ENCODE measurements around the gene CDH26.

The CDH26 gene

DNA sequence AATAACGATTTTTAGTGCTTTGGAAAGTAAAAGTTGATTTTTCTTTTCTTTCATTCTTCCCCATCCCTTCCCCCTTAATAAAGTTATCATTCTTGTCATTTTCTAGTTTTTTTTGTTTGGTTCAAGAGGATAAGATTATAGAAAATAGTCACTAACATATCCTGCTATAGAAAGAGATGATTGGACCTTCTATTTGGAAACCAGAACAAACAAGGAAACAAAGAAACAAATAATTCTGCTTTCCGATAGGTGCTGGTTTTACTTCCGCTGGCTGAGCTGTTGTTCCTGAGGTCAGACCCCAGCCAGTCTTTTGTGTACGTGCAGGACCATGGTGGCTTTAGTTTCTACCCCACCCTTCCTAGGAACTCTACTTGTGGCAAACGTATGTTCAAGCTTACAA, at the start of gene CDH26:
Gene CDH26, plus strand, starts transcription at position 301 of the 400 bp plus-strand sequence. CDS start 304 bp downstream, outside the sequence.
- DNase-seq: no peak

DNA sequence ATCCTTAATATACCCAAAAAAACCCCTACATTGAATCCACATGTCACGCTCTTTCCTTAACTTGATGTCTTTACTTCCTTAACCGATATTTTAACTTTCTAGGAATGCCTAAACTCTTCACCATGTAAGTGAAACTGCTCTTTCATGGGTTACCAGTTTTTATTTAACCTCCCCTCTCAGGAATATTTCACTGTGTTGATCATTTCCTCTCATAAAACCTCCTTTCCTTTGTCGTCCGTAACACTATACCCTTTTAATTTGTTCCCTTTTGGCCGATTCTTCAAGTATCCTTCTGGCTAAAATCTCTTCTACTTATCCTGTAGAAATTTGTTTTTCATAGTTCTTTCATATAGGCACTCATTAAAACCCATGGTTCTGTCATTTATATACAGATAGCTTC, 49.4 kb upstream of the CDH26 start:
- no peak for DNase-seq

DNA sequence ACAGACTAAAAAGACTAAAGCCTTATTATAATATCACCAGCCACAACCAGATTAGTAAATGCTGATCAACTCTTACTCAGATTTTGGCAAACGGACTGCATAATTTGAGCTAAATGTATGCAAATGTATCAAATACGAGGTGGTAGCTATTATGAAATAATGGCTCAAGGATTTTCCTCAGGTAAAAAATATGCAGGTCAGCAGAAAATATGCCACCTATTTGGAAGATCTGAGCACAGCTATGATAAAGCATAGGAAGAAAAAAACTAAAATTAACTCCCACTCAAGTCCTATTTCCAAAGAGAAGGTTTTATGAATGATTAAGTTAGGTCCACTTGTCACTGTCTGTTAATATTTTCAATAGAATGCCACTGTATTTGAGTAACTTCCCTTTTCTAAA, 47.2 kb upstream of the CDH26 start:
- no peak for DNase-seq

DNA sequence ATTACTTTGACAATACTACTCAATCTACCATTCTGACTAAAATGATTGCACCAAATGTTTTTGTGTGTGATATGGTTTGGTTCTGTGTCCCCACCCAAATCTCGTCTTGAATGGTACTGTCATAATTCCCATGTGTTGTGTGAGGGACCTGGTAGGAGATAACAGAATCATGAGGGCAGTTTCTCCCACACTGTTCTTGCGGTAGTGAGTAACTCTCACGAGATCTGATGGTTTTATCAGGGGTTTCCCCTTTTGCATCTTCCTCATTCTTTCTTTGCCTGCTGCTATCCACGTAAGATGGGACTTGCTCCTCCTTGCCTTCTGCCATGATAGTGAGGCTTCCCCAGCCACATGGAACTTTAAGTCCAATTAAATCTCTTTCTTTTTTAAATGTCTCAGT, 45.6 kb upstream of the CDH26 start:
- no peak for DNase-seq

DNA sequence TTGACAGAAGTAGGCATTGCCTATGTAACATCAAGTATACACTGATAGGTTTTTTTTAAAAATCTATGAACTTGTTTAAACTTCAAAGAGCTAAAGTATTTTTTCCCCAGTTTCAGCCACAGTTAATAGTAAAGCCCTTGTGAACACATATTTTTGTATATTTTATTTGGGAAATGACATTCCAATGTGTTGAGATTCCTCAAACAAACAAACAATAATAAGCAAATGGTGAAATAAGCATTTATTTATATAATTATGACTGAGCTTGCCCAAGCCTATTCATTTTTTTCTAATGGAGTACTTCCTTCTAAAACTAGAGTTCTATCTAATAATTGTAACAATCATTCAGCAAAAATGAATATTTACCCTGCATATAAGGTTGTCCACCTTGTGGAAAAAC, 37.3 kb upstream of the CDH26 start:
- no peak for DNase-seq

DNA sequence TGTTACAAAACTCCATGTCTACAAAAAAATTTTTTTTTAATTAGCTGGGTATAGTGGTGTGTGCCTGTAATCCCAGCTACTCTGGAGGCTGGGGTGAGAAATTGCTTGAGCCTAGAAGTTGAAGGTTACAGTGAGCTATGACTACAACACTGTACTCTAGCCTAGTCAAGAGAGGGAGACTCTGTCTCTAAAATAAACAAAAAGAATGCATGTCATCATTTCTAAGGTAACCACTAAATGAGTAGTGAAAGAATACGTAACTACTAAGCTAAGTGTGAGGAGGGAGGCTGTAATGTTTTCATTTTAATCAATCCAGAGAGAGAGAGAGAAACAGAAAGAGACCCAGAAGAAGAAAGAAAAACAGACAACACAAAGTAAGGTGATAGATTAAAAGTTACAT, 34.7 kb upstream of the CDH26 start:
- DNase-seq: no peak

DNA sequence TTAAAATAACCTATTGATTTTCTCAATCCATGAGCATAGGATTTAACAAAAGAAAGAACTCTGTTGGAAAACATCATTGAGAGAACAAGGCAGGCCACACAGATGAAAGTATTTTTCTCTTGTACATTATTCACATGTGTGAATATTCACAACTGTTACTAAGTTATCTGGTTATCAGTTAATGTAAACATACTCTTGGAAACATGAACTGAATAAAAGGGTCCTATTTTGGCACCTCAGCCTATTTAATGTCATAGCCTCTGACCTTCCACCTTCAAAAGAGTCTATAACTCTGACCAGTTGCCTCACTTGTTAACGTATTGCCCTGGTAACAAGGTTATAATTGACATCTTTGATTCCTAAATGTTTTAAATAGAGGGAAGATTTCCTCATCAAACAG, 32.9 kb upstream of the CDH26 start:
- DNase-seq: no peak

DNA sequence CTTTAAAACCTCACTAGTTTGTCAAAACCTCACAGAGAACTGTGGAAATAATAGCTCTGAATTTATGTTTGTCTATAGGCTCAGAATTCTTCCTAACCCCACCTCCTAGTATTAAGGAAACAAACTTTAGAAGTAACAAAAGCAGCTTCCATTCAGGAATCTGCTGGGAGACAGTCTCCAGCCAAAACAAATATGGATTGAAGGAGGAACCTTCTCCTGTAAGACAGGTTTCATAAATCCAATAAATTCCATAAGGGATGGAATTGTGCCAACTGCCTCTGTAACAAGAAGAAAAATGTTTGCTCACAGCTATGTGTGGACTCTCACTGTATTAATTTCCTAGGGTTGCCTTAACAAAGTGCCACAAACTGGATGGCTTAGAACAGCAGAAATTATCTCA, 32.3 kb upstream of the CDH26 start:
- no peak for DNase-seq

DNA sequence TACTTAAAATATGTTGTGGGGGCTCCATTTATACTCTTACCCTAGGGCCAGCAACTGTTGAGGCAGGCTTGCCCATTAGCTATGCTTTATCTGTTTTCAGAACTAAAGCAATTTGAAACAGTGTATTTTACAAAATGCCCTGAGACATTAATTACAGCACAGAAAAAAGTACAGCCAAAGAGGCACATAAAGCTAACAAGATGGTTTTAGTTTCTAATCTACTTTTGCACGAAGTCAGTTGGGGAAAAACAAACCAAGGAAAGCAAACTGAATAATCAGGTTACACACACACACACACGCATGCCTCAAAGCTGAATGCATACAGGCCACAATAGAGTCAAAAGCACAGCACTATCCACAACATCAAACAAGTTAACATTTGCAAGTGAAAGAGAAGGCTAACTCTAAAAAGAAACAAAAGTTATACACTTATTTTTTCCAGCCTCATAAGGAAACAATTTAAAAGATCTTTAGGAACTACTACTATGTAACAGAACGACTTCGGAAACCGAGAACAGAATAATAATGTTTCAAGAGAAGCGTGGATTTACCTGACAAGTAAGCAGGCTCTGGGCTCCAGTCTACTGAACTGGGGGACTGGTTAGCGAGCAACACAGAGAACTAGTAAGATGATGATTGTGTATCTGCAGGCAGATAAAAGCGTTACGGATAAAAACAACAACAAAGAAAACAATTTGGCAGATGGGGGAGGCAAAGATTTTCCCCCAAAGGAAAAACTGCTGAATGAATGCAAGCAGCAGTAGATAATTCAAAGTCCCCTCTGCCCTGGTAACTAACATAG, 26.5 kb upstream of the CDH26 start:
- DNase-seq: no peak

DNA sequence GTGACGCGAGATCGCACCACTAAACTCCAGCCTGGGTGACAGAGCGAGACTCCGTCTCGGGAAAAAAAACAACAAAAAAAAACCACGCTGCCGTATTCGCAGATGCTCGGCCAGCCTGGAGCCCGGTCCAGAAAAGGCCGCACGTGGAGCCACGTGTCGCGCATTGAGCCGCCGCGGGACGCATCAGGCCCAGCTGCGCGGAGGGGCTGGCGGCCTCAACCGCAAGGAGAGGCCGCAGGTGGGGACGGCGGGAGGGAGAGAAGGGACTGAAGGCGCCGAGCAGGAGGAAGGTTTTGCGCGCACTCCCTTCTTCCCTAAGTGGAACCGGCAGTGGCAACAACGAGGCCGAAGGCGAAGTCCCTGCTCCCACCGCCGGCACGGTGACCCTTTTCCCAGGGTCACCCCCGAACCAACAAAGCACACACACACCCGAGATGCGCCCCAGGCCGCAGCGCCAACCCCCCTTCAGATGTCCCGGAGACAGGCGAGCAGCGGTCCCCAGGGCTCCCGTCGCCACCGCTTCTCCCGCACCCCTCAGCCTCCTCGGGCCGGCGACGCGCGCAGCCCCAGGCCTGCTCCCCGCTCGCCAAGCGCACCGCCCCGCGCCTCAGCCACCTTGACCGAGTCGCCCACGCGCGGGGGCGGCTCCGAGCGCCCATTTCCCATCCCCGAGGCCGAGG, 25.5 kb upstream of the CDH26 start:
- DNase-seq: no peak

DNA sequence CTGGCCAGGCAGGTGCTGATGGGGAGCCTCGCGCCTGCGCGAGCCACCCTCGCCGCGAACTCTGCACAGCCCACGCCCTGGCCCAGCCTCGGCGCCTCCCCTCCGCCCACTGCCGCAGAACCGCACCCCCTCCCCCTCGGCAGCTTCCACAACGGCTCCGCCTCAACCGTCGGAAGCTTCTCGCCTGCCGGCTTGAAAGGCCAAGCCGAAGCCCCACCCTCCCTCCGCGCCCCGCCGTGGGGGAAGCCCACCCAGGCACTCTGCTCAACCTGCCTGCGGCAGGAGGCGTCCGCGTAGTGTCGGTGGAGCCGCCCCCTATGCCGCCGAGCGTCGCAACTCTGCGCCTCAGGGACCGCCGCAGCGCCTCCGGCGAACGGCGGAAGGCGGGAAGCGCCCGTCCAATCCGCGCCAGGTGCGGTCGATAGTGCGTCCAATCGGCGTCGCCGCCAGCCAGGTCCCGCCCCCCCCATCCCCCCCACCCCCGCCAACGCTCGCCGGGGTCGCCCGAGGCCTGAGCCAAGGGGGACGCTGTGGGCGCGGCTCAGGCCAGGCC, 24.9 kb upstream of the CDH26 start, which contains the start of gene SYCP2:
Gene SYCP2, minus strand, starts transcription at position 342 of the 553 bp plus-strand sequence. CDS start 11,224 bp downstream, outside the sequence.
- DNase-seq: peak; percentile 64

DNA sequence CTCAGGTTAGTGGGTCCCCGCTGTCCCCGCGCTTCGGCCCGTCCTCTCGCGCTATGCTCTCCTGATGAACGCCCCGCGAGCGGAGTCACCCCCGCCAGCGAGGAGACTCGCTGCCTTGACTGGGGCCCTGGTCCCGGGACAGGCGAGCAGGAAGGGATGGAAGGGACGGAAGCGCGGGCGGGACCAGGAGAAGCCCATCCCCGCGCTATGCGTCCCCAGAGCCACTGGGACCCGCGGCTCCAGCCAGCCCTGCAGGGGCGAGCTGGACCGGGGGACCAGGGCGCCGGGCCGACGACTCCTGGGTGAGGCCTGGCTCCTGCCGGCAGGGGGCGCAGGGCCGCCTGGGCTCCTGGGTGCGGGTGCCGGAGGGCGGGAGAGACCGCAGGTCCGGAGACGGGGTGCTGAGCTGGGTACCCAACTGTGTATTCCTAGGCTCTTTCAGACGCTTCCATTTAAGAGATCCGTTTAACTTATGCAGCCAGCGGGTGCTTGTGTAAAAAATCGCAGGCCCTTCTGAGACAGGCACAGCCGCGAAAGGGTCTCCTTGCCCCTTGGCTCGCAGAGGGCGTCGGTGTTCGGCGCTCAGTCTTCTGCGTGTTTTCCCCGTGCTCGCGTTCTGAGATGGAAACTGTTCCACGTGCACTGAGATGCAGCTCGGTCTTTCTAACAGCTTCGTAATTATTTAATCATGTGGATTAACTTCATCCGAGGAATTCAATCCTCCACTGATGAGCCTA, 24.2 kb upstream of the CDH26 start:
- DNase-seq: peak; percentile 88

DNA sequence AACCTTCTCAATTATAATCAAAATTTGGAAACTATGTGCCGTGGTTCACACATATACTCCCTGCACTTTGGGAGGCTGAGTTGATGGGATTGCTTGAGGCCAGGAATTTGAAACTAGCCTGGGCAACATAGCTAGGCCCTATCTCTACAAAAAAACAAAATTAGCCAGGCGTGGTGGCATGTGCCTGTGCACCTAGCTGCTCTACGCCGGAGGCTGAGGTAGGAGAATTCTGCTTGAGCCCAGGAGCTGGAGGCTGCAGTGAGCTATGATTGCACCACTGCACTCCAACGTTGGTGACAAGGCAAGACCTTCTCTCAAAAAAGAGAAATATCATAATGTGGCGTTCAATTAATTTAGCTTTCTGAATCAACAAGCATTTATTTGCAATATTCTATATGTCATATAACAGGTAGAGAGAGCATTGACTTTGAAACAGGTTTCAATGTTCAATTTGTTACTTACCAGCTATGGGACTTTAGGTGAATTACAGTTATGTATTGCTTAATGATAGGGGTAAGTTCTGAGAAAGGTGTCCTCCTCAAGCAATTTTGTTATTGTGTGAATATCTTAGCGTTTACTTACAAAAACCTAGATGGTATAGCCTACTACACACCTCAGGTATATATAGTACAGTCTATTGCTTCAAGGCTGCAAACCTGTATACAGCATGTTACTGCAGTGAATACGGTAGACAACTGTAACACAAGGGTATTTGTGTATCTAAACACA, 22.6 kb upstream of the CDH26 start:
- DNase-seq: no peak

DNA sequence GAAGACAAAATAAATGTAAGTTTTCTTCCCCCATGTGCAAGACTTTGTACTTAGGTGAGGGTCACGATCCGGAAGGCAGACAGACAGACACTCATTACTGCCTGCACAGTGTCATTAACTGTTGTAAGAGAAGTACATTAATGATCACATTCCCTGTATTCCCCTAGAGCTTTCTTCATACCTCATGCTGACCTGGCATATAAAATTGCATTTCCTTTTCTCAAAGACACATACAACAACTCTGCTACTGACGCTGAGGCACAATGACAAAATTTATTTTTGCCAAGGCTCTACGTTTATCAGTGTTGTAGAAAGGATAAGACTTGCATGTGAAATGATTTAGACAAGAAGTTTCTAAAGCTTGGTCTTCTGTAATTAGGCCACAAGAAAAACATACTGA, 21.8 kb upstream of the CDH26 start:
- DNase-seq: no peak

DNA sequence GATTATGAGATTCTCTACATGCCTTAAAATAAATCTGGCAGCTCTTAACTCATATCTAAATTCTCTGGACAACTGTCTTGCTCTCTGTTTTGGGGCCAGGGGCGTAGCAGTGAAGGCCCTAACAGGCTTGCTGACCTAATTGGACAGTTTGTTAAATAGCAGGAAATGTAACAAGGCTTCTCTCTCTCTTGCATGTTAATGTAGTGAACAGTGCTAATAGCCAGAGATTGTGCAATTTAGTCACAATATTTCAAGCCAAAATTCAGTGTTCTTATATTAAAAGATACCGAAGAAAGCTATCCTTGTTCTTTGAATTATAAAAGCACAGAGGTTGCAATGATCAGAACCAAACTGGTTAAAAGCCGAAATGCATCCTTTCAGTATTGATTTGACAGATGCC, 21.1 kb upstream of the CDH26 start:
- no peak for DNase-seq

DNA sequence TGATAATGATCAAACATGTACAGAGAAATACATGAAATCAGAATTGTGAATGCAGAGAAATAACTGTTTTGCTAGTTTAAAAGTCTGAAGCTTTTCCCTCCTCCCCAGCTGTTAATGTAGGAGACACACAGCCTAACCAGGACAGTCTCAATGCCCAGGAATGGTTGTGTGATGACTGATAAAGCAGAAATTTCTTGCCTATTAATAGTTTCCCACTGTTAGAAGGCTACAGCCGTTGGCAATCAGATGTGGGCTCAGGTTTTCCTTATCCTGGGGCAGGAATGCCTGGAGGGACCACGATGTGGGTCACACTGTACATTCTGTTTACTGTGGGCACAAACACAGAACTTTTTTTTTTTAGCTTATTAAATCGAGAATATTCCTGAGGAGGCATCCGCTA, 20.0 kb upstream of the CDH26 start:
- DNase-seq: no peak

DNA sequence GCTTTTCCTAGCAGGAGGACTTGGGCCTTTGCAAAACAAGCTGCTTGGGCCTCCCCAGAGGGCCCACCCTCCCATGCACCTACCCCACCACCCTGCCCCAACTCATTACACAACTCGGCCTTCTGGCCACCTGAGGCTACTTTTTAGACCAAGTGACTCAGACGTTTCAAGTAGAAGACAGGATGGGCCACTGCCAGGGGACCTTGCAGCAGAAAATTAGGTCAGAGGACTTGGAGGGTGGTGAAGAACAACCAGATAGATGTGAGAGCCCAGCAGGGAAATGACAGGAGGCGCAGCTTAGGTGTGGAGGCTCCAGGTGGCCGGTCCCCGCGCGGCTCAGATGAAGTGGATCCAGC, 19.5 kb upstream of the CDH26 start:
- no peak for DNase-seq

DNA sequence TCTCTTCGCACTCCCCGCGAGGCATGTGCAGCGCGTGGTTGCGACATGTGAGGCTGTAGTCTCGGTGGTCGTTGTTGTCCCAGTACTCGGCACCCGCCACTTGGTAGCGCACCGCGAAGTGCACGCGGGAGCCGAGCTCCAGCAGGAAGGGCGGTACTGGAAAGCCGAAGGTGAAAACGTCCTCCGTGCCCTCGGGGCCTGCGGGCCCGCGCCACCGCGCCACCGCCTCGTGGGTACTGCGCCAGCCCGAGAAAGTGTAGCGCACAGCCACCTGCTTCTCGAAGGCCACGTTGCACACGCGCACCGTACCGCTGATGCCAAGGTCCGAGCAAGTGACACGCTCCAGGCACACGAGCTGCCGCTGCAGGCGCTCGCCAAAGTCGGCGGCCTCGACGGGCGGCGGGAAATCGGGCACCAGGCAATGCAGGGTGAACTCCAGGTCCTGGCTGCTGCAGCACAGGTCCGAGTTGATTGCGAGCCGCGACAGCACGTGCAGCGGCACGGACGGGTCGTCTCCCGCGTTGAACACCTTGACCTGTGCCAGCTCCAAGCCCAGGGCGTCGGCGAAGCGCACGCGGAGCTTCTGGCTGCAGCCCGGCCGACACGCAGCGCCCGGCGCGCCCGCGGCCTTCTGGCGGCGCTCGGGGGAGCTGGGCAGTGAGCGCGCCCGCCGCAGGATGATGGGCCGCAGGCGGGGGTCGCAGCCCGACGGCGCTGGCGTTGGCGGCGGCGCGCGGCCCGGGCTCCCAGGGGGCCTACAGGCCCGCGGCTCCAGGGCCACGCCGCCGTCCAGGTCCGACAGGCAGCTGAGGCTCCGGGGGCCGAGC, 19.0 kb upstream of the CDH26 start:
- DNase-seq: no peak

DNA sequence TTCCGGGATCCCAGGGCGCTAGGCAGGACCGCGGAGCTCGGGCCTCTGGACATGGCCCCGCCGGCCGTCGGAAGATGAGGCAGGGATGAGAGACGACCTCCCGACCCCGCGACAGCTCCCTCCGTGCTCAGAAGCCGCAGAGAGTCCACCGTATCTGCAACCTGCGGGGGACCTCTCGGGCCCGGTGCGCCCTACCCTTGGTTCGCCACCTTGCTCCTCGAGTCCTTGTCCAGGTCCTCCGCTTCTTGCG, 18.4 kb upstream of the CDH26 start:
- DNase-seq: no peak

DNA sequence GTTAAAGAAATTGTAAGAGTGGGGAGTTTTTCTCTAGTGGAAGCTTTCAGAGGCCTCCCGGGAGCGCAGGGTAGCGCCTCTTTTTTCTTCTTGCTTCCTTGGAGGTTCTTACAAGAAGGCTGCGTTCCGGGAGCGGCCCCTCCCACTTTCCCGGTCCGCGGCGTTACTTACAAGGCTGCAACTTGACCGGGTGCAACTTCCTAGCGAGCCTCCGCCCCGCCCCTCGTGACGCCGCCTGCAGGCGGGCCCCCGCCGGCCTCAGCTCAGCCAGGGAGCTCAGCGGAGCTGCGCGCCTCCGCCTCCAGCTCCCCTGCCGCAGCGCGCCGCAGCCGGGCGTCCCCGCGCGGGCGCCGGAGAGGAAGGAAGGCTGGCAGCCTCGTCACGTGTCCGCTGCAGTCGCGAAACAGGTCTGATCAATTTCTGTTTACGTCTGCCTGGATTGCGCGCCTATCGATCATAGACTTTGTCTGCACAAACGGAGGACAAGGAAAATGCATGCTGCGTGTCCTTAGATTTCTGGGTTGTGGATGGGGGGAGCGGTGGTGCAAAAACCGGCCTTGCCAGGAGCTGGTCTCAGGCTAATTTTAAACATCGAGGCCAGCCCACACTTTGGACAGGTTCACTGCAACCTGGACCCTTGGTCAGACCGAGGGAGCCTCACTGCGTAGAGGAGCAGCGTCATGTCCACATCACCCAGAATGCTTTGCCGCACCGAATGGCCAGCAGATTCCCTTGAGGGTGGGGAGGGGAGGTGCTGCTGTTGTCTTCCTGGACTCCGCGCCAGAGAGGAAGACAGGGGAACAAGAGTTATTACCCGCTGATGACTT, 17.9 kb upstream of the CDH26 start, which contains the start of the genes FAM217B and PPP1R3D:
Gene FAM217B, plus strand, starts transcription at position 261 of the 827 bp plus-strand sequence. CDS start 3,555 bp downstream, outside the sequence.
Gene PPP1R3D, minus strand, starts transcription at position 177 of the 827 bp plus-strand sequence. CDS start 374 bp downstream, outside the sequence.
- DNase-seq: peak; percentile 92

DNA sequence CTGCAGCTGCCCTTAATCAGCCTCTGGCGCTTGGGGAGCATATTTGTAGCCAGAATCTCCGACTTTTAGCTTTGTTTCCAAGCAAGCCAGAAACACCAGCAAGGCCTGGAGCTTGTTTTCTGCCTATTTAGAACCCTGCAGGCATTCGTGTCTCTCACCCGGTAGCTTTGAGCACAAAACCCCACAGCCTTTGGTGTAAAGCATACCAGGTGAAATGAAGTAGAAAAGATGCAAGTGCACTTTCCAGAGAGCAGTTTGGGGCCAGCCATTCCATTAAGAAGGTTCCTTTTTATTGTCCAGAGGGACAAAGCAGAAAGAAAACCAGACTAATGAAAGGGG, 17.3 kb upstream of the CDH26 start:
- DNase-seq: no peak

Data from activated CD4-positive, CD25-positive, alpha-beta regulatory T cell treated with anti-CD3 and anti-CD28 coated beads, Interleukin-2, amount 50 U/mL, for 72 hours (primary cell).